CD4-positive, alpha-beta T cell (primary cell): ENCODE measurements around the gene POLR2C. TPM values are rescaled to one million over a fixed set of nuclear protein-coding genes. Genes with fewer than 3 reads are reported as not detected.

Source experiments
- ATAC-seq: fragments of 200-7000 bp; cut with Tn5 transposase; one replicate; pipeline ENCODE4 v1.10.0; 2022; ENCODE audit warnings: mild to moderate bottlenecking; ENCODE audit not compliant: poor library complexity
- CTCF ChIA-PET: fragments of 350-600 bp; sonication (Branson Sonifier 250); formaldehyde crosslinking; loops from one replicate; lab custom pipeline; 2021; ENCODE audit warnings: antibody characterized with exemption, inconsistent platforms; lab: Charles Lee
- POLR2A ChIA-PET: fragments of 350-600 bp; sonication (Branson Sonifier 250); formaldehyde crosslinking; loops from one replicate; lab custom pipeline; 2021; ENCODE audit warnings: antibody characterized with exemption, inconsistent platforms; lab: Charles Lee
- DNase-seq, 14 experiments: peaks; one replicate each; pipeline ENCODE4 v3.0.0-alpha.2; 2013 to 2020; ENCODE audit warnings: mixed read lengths in 2 of 14
- H3K27ac ChIP-seq, 2 donors: one replicate each; pipeline versions ENCODE4 v1.5.1 to v1.7.0; 2013; ENCODE audit warnings: low read length in 2 of 2, low read depth in 1 of 2, mild to moderate bottlenecking in 1 of 2
- H3K27me3 ChIP-seq, 2 experiments: 1 replicate in 1 of 2; 2 replicates in 1 of 2; pipeline versions ENCODE4 v1.6.1 to v1.7.0; 2013; ENCODE audit warnings: low read length in 2 of 2, control low read depth in 1 of 2, mild to moderate bottlenecking in 1 of 2, moderate library complexity in 1 of 2; ENCODE audit not compliant: insufficient read depth in 2 of 2, control insufficient read depth in 1 of 2
- H3K36me3 ChIP-seq: one replicate; pipeline ENCODE4 v1.6.1; 2013; ENCODE audit warnings: low read length, control low read depth; ENCODE audit not compliant: insufficient read depth
- H3K4me1 ChIP-seq: one replicate; pipeline ENCODE4 v1.6.1; 2013; ENCODE audit warnings: low read length, control low read depth; ENCODE audit not compliant: insufficient read depth
- H3K4me3 ChIP-seq: one replicate; pipeline ENCODE4 v1.5.1; 2013; ENCODE audit warnings: mild to moderate bottlenecking, low read length, moderate library complexity
- H3K9me3 ChIP-seq, 2 experiments: 1 replicate in 1 of 2; 2 replicates in 1 of 2; pipeline versions ENCODE4 v1.6.1 to v1.7.0; 2013; ENCODE audit warnings: low read length in 2 of 2, mild to moderate bottlenecking in 2 of 2, control low read depth in 1 of 2, moderate library complexity in 1 of 2; ENCODE audit not compliant: control insufficient read depth in 1 of 2, insufficient read depth in 1 of 2
- H3K27ac Mint-ChIP-seq: one replicate; pipeline ENCODE4 v1.8.0; 2020; ENCODE audit warnings: mixed read lengths
- H3K27me3 Mint-ChIP-seq: one replicate; pipeline ENCODE4 v1.8.0; 2021; ENCODE audit warnings: mixed read lengths
- H3K36me3 Mint-ChIP-seq: one replicate; pipeline ENCODE4 v1.8.0; 2021; ENCODE audit warnings: low read depth, mixed read lengths
- H3K4me1 Mint-ChIP-seq: one replicate; pipeline ENCODE4 v1.8.0; 2021; ENCODE audit warnings: low read depth, mixed read lengths
- H3K4me3 Mint-ChIP-seq: one replicate; pipeline ENCODE4 v1.8.0; 2020; ENCODE audit warnings: mild to moderate bottlenecking, mixed read lengths
- H3K9me3 Mint-ChIP-seq: one replicate; pipeline ENCODE4 v1.8.0; 2020; ENCODE audit warnings: mixed read lengths
- CTCF ChIP-seq: fragments of 200-600 bp; IDR thresholded peaks from one replicate; pipeline ENCODE4 v1.8.0; 2022; ENCODE audit warnings: antibody characterized with exemption, mild to moderate bottlenecking
- intact Hi-C, 2 experiments: fragments of 100-400 bp; cut with DNase I in 1 of 2; cut with micrococcal nuclease in 1 of 2; formaldehyde crosslinking; loops; one replicate each; pipeline versions ENCODE4 v1.15.1 to v1.9.0; 2023 to 2025; cut with DNase I, micrococcal nuclease
- total RNA-seq, 174 experiments: library from RNA in 2 of 174; stranded (reverse) in 2 of 174; gene quantifications; one replicate each; pipeline ENCODE4 v1.2.3 and lab custom pipeline; 2021 to 2026

The POLR2C gene
- total RNA-seq, 2 experiments from 2014 or later: 124 to 125 TPM

- Histone ChIP-seq H3K27me3 (no peaks in the 10 kb centered on the region), H3K4me3 (no peak overlapping the region), H3K4me1 (peaks cover 7% of the 10 kb centered on the region), H3K36me3 (peaks cover 19% of the 10 kb centered on the region), H3K27ac (no peak overlapping the region), H3K9me3 (no peaks in the 10 kb centered on the region)
- H3K36me3 Mint-ChIP-seq: peaks cover 26% of the 10 kb centered on the region
- intact Hi-C loops: loop anchor here (1.0 to 2.0 kb wide), 4 partner anchors 43 to 219 kb away; no protein-coding TSS in a partner anchor
- TF ChIP-seq CTCF: no peak
- ATAC-seq (no peak), DNase-seq (no peak)
- H3K27ac Mint-ChIP-seq: no peak overlapping the region
- H3K27me3 Mint-ChIP-seq: no peaks in the 10 kb centered on the region
- H3K4me1 Mint-ChIP-seq: peaks cover 5% of the 10 kb centered on the region
- CTCF ChIA-PET: interaction anchor here (1.6 kb wide), 2 partner anchors 19 to 57 kb away, joined by 11 to 26 read pairs; partner anchors contain the start of genes CCDC102A and POLR2C
- no peaks in the 10 kb centered on the region for H3K9me3 Mint-ChIP-seq
- POLR2A ChIA-PET: interaction anchor here (0.9 to 2.0 kb wide), 2 partner anchors 14 to 57 kb away, joined by 3 to 13 read pairs; partner anchors contain the start of gene POLR2C
- H3K4me3 Mint-ChIP-seq: no peak overlapping the region
Observed at GRCh38 chr16:57518922-57519321, 56.4 kb downstream of the POLR2C start.

- Histone ChIP-seq H3K9me3 (no peaks in the 10 kb centered on the region), H3K4me3 (no peak overlapping the region), H3K36me3 (peaks cover 19% of the 10 kb centered on the region), H3K27me3 (no peaks in the 10 kb centered on the region), H3K27ac (no peak overlapping the region), H3K4me1 (peaks cover 7% of the 10 kb centered on the region)
- H3K27me3 Mint-ChIP-seq: no peaks in the 10 kb centered on the region
- no peak overlapping the region for H3K4me3 Mint-ChIP-seq
- H3K4me1 Mint-ChIP-seq: peaks cover 5% of the 10 kb centered on the region
- CTCF ChIA-PET: interaction anchor here (0.6 to 1.8 kb wide), 28 partner anchors 8 to 1200 kb away, joined by 3 to 26 read pairs (median 4); partner anchors contain the start of genes ADGRG5, CCDC102A, CIAPIN1 and COQ9
- H3K36me3 Mint-ChIP-seq: peaks cover 22% of the 10 kb centered on the region
- DNase-seq: peak; percentile 67 to 89 (median 78)
- H3K27ac Mint-ChIP-seq: no peak overlapping the region
- POLR2A ChIA-PET: interaction anchor here (0.6 to 2.0 kb wide), 9 partner anchors 11 to 218 kb away, joined by 3 to 13 read pairs (median 4); partner anchors contain the start of genes ADGRG5, CCDC102A, CIAPIN1 and COQ9
- H3K9me3 Mint-ChIP-seq: no peaks in the 10 kb centered on the region
- intact Hi-C loops: loop anchor here (1.0 to 2.0 kb wide), 4 partner anchors 44 to 220 kb away; no protein-coding TSS in a partner anchor
- peak; percentile 99 for ATAC-seq
- TF ChIP-seq CTCF: peak; percentile 98
Observed at GRCh38 chr16:57519796-57520360, 57.4 kb downstream of the POLR2C start.

Other genes starting within 250 kb of the POLR2C start
- 10 to 100 TPM; 32.4 to 35.6 TPM for gene ARL2BP, start 217.4 kb upstream of the POLR2C start, total RNA-seq
- 1 to 10 TPM; 1.8 to 2.5 TPM for gene PLLP, start 178.0 kb upstream of the POLR2C start, total RNA-seq
- not detected for gene CCL22, start 103.9 kb upstream of the POLR2C start, total RNA-seq
- not detected for gene CX3CL1, start 90.2 kb upstream of the POLR2C start, total RNA-seq
- not detected for gene CCL17, start 57.9 kb upstream of the POLR2C start, total RNA-seq
- gene CIAPIN1, start 15.3 kb upstream of the POLR2C start, total RNA-seq: 10 to 100 TPM; 27.8 to 28.0 TPM
- gene COQ9, start 15.2 kb upstream of the POLR2C start, total RNA-seq: 1 to 10 TPM; 7.0 to 7.6 TPM
- gene DOK4, start 23.8 kb downstream of the POLR2C start, total RNA-seq: 1 to 10 TPM; 2.4 to 2.9 TPM
- gene CCDC102A, start 73.9 kb downstream of the POLR2C start, total RNA-seq: 1 to 10 TPM; 2.0 TPM
- under 1 TPM; 0.41 to 0.61 TPM for gene ADGRG5, start 80.0 kb downstream of the POLR2C start, total RNA-seq
- gene ADGRG1, start 166.0 kb downstream of the POLR2C start, total RNA-seq: 1 to 10 TPM; 1.8 to 2.3 TPM
- under 1 TPM in 1 of 2 experiments, not detected in 1; 0.28 TPM for gene ADGRG3, start 205.6 kb downstream of the POLR2C start, total RNA-seq
- gene DRC7, start 232.1 kb downstream of the POLR2C start, total RNA-seq: not detected